HG03066 (cell line): ENCODE results near the gene NENF.
"Not testable (repeated sequence)": the region's sequence is repeated elsewhere in the genome, so short reads cannot be mapped to it uniquely, and the experiment has no call there.

ENCODE experiments used
- ATAC-seq: cut with Tn5 transposase; IDR thresholded peaks from one replicate; pipeline ENCODE4 v1.9.1; 2021; ENCODE audit warnings: low read depth; ENCODE audit not compliant: unreplicated experiment

Gene NENF

GRCh38 chr1:212478467-212479025 lies 45.8 kb downstream of the NENF start:
- ATAC-seq = no peak

- no peak for ATAC-seq
Observed at GRCh38 chr1:212479188-212479587, 46.5 kb downstream of the NENF start.

GRCh38 chr1:212480711-212481437 lies 48.2 kb downstream of the NENF start:
- not testable (repeated sequence) for ATAC-seq

- no peak for ATAC-seq
Observed at GRCh38 chr1:212481438-212481767, 48.7 kb downstream of the NENF start.

GRCh38 chr1:212482006-212482636 lies 49.4 kb downstream of the NENF start:
- no peak for ATAC-seq

GRCh38 chr1:212482637-212483441 lies 50.1 kb downstream of the NENF start:
- ATAC-seq = no peak

- no peak for ATAC-seq
Observed at GRCh38 chr1:212484701-212485570, 52.2 kb downstream of the NENF start.

GRCh38 chr1:212485571-212485912 lies 52.8 kb downstream of the NENF start:
- no peak for ATAC-seq

GRCh38 chr1:212485913-212486618 lies 53.3 kb downstream of the NENF start:
- no peak for ATAC-seq

- no peak for ATAC-seq
Observed at GRCh38 chr1:212486619-212486975, 53.9 kb downstream of the NENF start.

GRCh38 chr1:212487286-212487685 lies 54.6 kb downstream of the NENF start:
- no peak for ATAC-seq

- no peak for ATAC-seq
Observed at GRCh38 chr1:212487774-212488435, 55.2 kb downstream of the NENF start.

GRCh38 chr1:212488436-212489283 lies 55.9 kb downstream of the NENF start:
- no peak for ATAC-seq

- no peak for ATAC-seq
Observed at GRCh38 chr1:212489284-212489859, 56.7 kb downstream of the NENF start.

GRCh38 chr1:212490276-212490675 lies 57.6 kb downstream of the NENF start:
- no peak for ATAC-seq

GRCh38 chr1:212491454-212491853 lies 58.7 kb downstream of the NENF start:
- no peak for ATAC-seq
